Amniotic stem cell (primary cell): Measurements from ENCODE around the gene RBCK1.
A peak's percentile ranks its signal among the peaks of the same experiment; 100 is the strongest.
"Not testable (repeated sequence)": the region's sequence is repeated elsewhere in the genome, so short reads cannot be mapped to it uniquely, and the experiment has no call there.

Source experiments
- DNase-seq: peaks from one replicate; lab custom pipeline; 2025; lab: John Stamatoyannopoulos, UW

Gene RBCK1

DNA sequence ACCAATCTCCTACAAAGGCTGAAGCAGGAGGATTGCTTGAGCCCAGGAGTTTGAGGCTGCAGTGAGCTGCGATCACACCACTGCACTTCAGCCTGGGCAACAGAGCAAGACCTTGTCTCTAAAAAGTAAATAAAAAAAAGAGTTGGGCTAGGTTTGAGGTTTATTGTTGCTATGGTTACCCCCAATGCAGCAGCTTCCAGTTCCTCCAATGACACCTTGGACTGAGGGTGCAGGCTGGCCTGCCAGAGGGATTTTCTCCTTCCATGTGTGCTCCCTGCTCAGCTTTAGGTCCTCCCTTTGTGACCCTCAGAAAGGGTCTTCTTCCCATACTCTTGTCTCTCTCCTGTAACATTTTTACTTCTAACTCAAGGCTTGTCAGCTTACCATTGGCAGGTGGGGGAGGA lies 64.8 kb downstream of the RBCK1 start:
- DNase-seq = no peak

DNA sequence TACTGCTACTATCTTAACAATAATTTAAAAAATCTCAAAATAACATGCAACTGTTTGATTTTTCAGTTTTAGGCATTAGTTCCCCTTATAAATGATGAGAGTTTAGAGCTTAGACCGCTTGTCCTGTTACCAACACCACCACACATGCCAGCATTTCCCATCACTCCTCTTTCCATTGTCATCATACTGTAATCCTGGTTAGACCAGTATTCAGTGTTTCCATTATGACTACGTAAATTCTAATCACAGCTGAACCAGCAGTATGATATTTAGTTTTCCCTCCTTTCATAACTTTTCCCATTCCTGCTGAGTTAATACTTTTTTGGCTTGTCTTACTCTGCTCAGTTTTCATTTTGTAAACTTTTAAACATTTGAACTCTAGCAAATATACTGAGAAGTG lies 66.5 kb downstream of the RBCK1 start:
- no peak for DNase-seq

DNA sequence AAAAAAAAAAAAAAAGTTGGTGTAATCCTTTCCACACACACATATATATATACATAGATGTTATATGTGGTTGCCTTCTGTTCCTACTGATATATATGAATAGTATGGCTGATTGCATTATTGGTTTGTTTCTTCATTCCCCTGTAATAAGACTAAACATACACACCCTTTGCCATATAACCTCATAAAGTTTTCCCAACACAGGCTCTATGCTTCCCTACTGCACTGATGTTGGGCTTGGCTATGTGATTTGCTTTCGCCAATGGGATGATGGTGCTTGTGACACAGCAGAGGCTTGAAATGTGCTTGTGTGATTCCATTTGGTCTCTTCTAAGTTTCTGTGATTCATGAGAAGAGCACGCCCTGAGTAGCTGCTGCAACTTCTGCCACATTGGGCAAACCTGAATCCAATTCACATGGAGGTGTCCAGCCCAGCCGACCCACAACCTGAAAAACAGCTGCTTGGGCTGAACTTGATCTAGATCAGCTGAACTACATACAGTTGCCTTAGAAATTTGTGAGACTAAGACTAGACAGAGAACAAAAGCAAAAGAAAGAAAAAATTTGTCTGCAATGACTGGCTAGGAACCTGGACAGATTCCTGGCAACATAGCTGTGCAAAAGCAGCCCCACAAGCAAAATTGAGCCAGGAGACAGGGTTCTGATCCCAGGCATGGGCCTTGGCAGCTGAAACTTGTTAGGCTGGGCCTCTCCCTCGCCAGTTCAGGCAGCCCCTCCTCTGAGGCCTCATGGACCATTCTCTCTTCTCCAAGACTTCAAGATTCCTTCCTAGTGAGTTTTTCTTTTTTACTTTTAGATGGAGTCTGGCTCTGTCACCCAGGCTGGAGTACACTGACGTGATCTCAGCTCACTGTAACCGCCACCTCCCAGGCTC lies 67.6 kb downstream of the RBCK1 start:
- no peak for DNase-seq

DNA sequence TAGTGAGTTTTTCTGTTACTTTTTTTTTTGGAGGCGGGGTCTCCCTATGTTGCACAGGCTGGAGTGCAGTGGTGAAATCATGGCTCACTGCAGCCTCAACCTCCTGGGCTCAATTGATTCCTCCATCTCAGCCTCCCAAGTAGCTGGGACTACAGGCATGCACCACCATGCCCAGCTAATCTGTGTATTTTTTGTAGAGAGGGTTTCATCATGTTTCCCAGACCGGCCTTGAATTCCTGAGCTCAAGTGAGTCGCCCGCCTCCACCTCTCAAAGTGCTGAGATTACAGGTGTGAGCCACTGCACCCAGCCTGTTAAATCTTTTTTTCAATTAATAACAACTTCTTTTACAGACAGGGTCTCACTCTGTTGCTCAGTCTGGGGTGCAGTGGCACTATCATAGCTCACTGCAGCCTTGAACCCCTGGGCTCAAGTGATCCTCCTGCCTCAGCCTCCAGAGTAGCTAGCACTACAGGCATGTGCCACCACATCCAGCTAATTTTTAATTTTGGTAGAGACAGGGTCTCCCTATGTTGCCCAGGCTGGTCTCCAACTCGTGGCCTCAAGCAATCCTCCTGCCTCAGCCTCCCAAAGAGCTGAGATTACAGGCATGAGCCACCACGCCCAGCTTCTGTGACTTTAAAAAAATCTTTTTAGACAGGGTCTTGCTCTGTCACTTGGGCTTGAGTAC lies 68.6 kb downstream of the RBCK1 start:
- not testable (repeated sequence) for DNase-seq

DNA sequence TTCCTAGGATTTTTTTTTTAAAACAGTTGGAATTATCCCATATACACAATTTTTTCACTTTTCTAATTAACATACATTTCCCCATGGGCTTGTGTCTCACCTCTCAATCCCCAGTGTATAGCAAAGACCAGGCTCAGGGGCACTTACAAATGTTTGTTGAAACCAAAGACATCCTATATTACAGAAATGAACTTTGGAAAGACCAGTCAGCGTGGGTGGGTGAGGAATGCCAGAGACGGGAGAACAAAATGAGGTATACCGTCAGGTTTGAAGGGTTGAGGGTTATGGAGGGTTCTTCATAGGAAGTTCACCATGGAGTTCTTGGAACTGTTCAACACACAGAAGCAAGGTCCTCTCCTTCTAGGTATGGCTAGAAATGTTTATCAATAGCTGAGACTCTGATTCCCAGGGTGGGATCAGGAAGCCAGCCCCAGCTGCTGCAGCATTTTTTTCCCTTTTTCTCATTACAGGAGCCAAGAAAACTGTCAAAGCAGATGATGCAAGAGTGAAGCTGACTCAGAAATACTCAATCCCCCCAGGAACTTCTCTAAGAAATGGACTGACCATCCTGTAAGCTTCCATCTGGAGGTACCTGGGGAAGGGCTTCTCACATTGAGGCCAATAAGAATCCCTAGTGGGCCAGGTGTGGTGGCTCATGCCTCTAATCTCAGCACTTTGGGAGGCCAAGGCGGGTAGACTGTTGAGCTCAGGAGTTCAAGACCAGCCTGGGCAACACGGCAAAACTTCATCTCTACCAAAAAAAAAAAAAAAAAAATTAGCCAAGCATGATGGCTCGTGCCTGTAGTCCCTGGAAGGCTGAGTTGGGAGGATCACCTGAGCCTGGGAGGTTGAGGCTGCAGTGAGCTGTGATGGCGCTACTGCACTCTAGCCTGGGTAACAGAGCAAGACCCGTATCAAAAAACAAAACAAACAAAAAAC lies 70.2 kb downstream of the RBCK1 start:
- no peak for DNase-seq

DNA sequence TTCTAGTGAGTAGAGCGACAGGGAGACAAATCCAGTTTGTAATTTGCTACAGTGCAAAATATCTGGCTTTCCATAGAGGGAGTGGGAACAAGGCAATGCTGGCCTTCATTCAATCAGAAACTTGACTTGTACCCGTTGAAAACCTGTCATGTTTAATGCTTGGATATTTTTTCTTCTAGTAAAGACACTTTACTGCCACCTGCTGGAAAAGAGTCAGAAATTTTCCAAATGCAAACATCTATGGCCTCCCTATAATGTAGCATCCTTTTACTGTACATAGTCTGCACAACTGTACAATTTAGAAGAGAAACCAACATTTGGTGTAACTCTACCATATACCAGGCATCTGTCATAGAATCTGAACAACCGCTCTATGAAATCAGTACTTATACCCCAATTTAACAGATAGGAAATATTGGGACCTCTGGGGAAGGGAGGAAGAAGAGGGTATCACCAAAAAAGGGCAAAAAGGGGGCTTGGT lies 70.9 kb downstream of the RBCK1 start:
- peak; percentile 18 for DNase-seq

DNA sequence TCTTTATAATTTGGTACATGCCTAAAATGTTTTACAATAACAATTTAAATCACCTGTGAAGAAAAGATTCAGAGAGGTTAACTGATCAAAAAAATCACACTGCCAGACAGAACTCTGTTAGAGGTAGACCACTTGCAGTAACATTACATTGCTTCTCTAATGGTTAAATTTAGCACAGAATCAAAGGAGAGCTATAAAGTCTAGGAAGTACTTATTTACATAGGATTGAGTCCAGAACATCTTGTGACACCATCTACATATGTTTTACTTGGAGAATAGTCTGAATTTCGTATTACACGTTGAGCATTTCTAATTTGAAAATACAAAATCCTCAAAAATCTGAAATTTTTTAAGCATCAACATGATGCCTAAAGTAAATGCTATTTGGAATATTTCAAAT lies 71.4 kb downstream of the RBCK1 start:
- DNase-seq = no peak

DNA sequence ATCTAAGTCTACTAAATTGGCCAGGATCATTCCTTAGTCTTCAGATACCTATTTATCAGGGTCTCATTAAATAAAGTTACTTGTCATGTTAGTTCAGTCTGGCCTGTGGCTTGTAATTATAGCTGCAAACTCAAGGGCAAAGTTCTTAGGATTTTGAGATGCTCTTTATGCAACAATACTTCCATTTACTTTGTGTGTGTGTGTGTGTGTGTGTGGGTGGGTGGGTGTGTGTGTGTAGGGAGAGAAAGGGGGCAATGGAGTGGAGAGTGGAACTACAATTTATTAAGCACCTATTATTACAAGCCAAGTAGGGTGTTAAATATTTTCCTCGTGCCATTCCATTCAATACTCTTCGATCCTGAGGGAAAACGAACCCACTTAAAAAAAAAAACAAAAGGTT lies 71.9 kb downstream of the RBCK1 start:
- no peak for DNase-seq

DNA sequence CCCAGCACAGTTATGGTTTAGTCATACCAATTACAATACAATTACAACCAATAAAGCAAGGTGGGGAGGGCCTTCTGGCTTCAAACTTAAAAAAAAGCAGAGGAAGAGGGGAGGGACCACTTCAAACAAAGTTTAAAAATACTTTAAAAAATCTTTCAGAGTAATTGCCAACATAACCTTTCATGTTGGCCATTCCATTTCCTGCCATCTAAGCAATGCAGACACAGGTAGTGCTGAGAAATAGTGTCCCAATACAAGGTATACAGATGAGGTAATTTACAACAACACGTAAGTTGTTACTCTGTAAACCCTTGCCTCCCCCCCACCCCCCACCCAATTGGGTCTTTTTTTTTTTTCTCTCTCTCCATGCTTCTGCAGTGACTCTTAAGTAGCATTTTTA lies 73.1 kb downstream of the RBCK1 start:
- no peak for DNase-seq
